SU-DHL-6 (cell line): Measurements from ENCODE around the gene COPE.

ENCODE experiments used
- EZH2phosphoT487 ChIP-seq: fragments of 200-600 bp; sonication (generic), shearing (Covaris generic); conservative IDR thresholded peaks from 2 replicates; pipeline ENCODE4 v1.6.1; 2018; ENCODE audit warnings: mild to moderate bottlenecking, antibody characterized with exemption, low read length, moderate library complexity, mixed read lengths
- TF ChIP-seq, protein P1 (sequence below): fragments of 200-600 bp; sonication (generic); IDR thresholded peaks from one replicate; pipeline ENCODE4 v1.5.1; 2017; ENCODE audit warnings: antibody characterized with exemption, mild to moderate bottlenecking, low read length, moderate library complexity; ENCODE audit not compliant: insufficient read depth, poor library complexity, severe bottlenecking

- TF ChIP-seq EZH2phosphoT487: no peak
- TF ChIP-seq, protein P1, sequence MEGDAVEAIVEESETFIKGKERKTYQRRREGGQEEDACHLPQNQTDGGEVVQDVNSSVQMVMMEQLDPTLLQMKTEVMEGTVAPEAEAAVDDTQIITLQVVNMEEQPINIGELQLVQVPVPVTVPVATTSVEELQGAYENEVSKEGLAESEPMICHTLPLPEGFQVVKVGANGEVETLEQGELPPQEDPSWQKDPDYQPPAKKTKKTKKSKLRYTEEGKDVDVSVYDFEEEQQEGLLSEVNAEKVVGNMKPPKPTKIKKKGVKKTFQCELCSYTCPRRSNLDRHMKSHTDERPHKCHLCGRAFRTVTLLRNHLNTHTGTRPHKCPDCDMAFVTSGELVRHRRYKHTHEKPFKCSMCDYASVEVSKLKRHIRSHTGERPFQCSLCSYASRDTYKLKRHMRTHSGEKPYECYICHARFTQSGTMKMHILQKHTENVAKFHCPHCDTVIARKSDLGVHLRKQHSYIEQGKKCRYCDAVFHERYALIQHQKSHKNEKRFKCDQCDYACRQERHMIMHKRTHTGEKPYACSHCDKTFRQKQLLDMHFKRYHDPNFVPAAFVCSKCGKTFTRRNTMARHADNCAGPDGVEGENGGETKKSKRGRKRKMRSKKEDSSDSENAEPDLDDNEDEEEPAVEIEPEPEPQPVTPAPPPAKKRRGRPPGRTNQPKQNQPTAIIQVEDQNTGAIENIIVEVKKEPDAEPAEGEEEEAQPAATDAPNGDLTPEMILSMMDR: no peak
These were observed 29.8 kb upstream of the COPE start for GRCh38 chr19:18948976-18949356.
